ENCODE measurements around the gene PADI3. TPM values are rescaled to one million over a fixed set of nuclear protein-coding genes. Genes with fewer than 3 reads are reported as not detected.

The PADI3 gene
- total and polyA plus RNA-seq, 2 of the 8 experiments (the other 6 are each of a cell fraction or from before 2014, with no cell fraction given): 0.37 to 0.94 TPM

- H3K14ac ChIP-seq (ENCODE audit: insufficient read length): no peak overlapping the region
- no peaks in the 10 kb centered on the region for H3K27me3 ChIP-seq (replicated peaks in 1 of 4; ENCODE audit: control insufficient read depth in 3 of 4, extremely low read depth in 1 of 4, insufficient read depth in 3 of 4, low read length in 3 of 4)
- DNase-seq (ENCODE audit: low read depth in 1 of 2, low spot score in 2 of 2) (no peak), FAIRE-seq (no peak)
- H4K5ac ChIP-seq (ENCODE audit: insufficient read length, low read depth, low read length): no peak overlapping the region
- no peak overlapping the region for H4K91ac ChIP-seq (replicated peaks; ENCODE audit: insufficient read length, low read length)
- H2BK5ac ChIP-seq (ENCODE audit: low read depth, low read length): no peak overlapping the region
- ChIA-PET POLR2A (ENCODE audit: partially characterized antibody) (no interaction called here), CTCF (ENCODE audit: partially characterized antibody) (interaction anchor here (0.8 to 1.3 kb wide), 2 partner anchors 68 to 135 kb away, joined by 3 to 4 read pairs; no protein-coding TSS in a partner anchor)
- no peak overlapping the region for H3K4ac ChIP-seq (replicated peaks; ENCODE audit: insufficient read length, low read depth, low read length)
- WGBS, 2 experiments (ENCODE audit: extremely low coverage in 1 of 2, insufficient coverage in 1 of 2, insufficient read length in 1 of 2, insufficient replicate concordance in 2 of 2, low coverage in 1 of 2, low lambda C conversion rate in 2 of 2, missing lambda C conversion rate in 1 of 2): 78% methylated on average over 4 of the region's 4 CpGs; no CpG with 5 or more reads in 1 of the 2 experiments
- H4K8ac ChIP-seq (ENCODE audit: extremely low read depth, insufficient read depth, low read length): no peak overlapping the region
- H3K4me2 ChIP-seq (ENCODE audit: insufficient read depth in 1 of 2, low read depth in 2 of 2, low read length in 2 of 2): no peak overlapping the region
- H3K4me1 ChIP-seq (replicated peaks in 1 of 4; ENCODE audit: control insufficient read depth in 3 of 4, insufficient read depth in 4 of 4, low read length in 3 of 4): no peaks in the 10 kb centered on the region
- H2BK15ac ChIP-seq (ENCODE audit: low read length): no peak overlapping the region
- H3K27ac ChIP-seq (ENCODE audit: low read depth, low read length): no peak overlapping the region
- H3K79me2 ChIP-seq (ENCODE audit: control insufficient read depth in 1 of 2, insufficient read depth in 2 of 2, low read length in 2 of 2): no peaks in the 10 kb centered on the region
- H3K23ac ChIP-seq (ENCODE audit: insufficient read length): no peak overlapping the region
- H3K56ac ChIP-seq (replicated peaks; ENCODE audit: insufficient read length, low read depth, low read length): no peak overlapping the region
- H2AFZ ChIP-seq (ENCODE audit: low read length): no peak overlapping the region
- peaks cover 2% of the 10 kb centered on the region; the same call in 1 of the 2 replicates for H3K23me2 ChIP-seq (ENCODE audit: low read depth, low read length)
- no peaks in the 10 kb centered on the region for H4K20me1 ChIP-seq (replicated peaks in 1 of 2; ENCODE audit: control insufficient read depth in 1 of 2, insufficient read depth in 2 of 2, low read length in 2 of 2)
- H3K9ac ChIP-seq (replicated peaks in 1 of 4; ENCODE audit: extremely low read depth in 1 of 4, low read depth in 3 of 4, low read length in 3 of 4): no peak overlapping the region
- H3K9me3 ChIP-seq (ENCODE audit: insufficient read depth in 2 of 2, low read depth in 1 of 2, low read length in 1 of 2): no peaks in the 10 kb centered on the region
- H3K4me3 ChIP-seq (ENCODE audit: extremely low read depth in 1 of 4, insufficient read depth in 2 of 4, low read depth in 3 of 4, low read length in 4 of 4): no peak overlapping the region
- no peaks in the 10 kb centered on the region for H3K79me1 ChIP-seq (ENCODE audit: low read depth, low read length)
- H2AK5ac ChIP-seq (ENCODE audit: low read depth, low read length): no peak overlapping the region
- H3K36me3 ChIP-seq (ENCODE audit: control insufficient read depth in 2 of 4, insufficient read depth in 4 of 4, low read length in 3 of 4): no peaks in the 10 kb centered on the region
- no peak overlapping the region for H2BK20ac ChIP-seq (ENCODE audit: low read length)
- no peak overlapping the region for H2BK12ac ChIP-seq (ENCODE audit: low read depth, low read length)
- no peak overlapping the region for H2BK120ac ChIP-seq (replicated peaks; ENCODE audit: low read depth, low read length)
- H3K18ac ChIP-seq (ENCODE audit: extremely low read depth, low read length): no peak overlapping the region
- no peak for TF ChIP-seq HDAC2 (IDR thresholded peaks at IDR 0.05; ENCODE audit: borderline replicate concordance in 1 of 2, low read depth in 2 of 2, low read length in 2 of 2)
Observed at GRCh38 chr1:17206196-17206595, 42.7 kb upstream of the PADI3 start.

Measured in H1 (cell line).